B cell (primary cell): ENCODE measurements around the gene ZNF213. TPM values are rescaled to one million over a fixed set of nuclear protein-coding genes. Genes with fewer than 3 reads are reported as not detected.

Experiments used
- ATAC-seq: fragments of 200-7000 bp; cut with Tn5 transposase; one replicate; pipeline ENCODE4 v1.10.0; 2021; ENCODE audit warnings: low read depth, mild to moderate bottlenecking, moderate number of reproducible peaks, moderate library complexity
- CTCF ChIA-PET: fragments of 350-600 bp; sonication (Branson Sonifier 250); formaldehyde crosslinking; loops from one replicate; lab custom pipeline; 2021; ENCODE audit warnings: antibody characterized with exemption, inconsistent platforms; lab: Charles Lee
- POLR2A ChIA-PET: fragments of 350-600 bp; sonication (Branson Sonifier 250); formaldehyde crosslinking; loops from one replicate; lab custom pipeline; 2021; ENCODE audit warnings: antibody characterized with exemption; lab: Charles Lee
- DNase-seq: peaks from one replicate; pipeline ENCODE4 v3.0.0; 2013
- H2AFZ ChIP-seq: 2 replicates; pipeline ENCODE4 v1.6.1; 2012; ENCODE audit warnings: mild to moderate bottlenecking, low read depth, low read length; ENCODE audit not compliant: insufficient read depth, poor library complexity, severe bottlenecking
- H3K27ac ChIP-seq, 2 donors: 1 replicate in 1 of 2; 2 replicates in 1 of 2; pipeline ENCODE4 v1.5.1; 2012 to 2013; ENCODE audit warnings: low read length in 2 of 2, mild to moderate bottlenecking in 2 of 2, moderate library complexity in 1 of 2
- H3K27me3 ChIP-seq, 4 experiments: fragments of 200-600 bp in 1 of 4; sonication (generic) in 1 of 4; replicated peaks in 1 of 4; 1 replicate in 2 of 4; 2 replicates in 2 of 4; pipeline versions ENCODE4 v1.6.1 to v1.7.0; 2013 to 2016; ENCODE audit warnings: low read length in 3 of 4, mild to moderate bottlenecking in 2 of 4, mixed read lengths in 1 of 4, moderate library complexity in 1 of 4; ENCODE audit not compliant: insufficient read depth in 4 of 4, control insufficient read depth in 3 of 4; ENCODE audit errors: control extremely low read depth in 1 of 4
- H3K36me3 ChIP-seq, 2 experiments: replicated peaks in 1 of 2; 1 replicate in 1 of 2; 2 replicates in 1 of 2; pipeline versions ENCODE4 v1.6.1 to v1.7.1; 2013; ENCODE audit warnings: low read length in 1 of 2; ENCODE audit not compliant: insufficient read depth in 2 of 2, control insufficient read depth in 1 of 2; ENCODE audit errors: control extremely low read depth in 1 of 2, extremely low read depth in 1 of 2
- H3K4me1 ChIP-seq, 2 donors: fragments of 200-600 bp in 1 of 2; sonication (generic) in 1 of 2; 1 replicate in 1 of 2; 2 replicates in 1 of 2; pipeline versions ENCODE4 v1.5.1 to v1.6.1; 2013 to 2017; ENCODE audit warnings: low read length in 2 of 2; ENCODE audit not compliant: control insufficient read depth in 2 of 2, insufficient read depth in 2 of 2
- H3K4me2 ChIP-seq: replicated peaks from 2 replicates; pipeline ENCODE3; 2012; ENCODE audit warnings: mild to moderate bottlenecking, low read depth, low read length; ENCODE audit not compliant: poor library complexity, severe bottlenecking
- H3K4me3 ChIP-seq, 5 experiments: fragments of 200-600 bp in 1 of 5; sonication (generic) in 1 of 5; 1 replicate in 3 of 5; 2 replicates in 2 of 5; pipeline versions ENCODE4 v1.5.1 to v1.7.0; 2011 to 2016; ENCODE audit warnings: low read length in 4 of 5, mild to moderate bottlenecking in 4 of 5, low read depth in 2 of 5, control low read depth in 1 of 5, moderate library complexity in 1 of 5; ENCODE audit not compliant: insufficient read depth in 1 of 5; ENCODE audit errors: control extremely low read depth in 1 of 5, extremely low read depth in 1 of 5
- H3K79me2 ChIP-seq: fragments of 200-600 bp; sonication (generic); one replicate; pipeline ENCODE4 v1.6.0; 2016; ENCODE audit warnings: low read length; ENCODE audit not compliant: control insufficient read depth, insufficient read depth
- H3K9ac ChIP-seq: fragments of 200-600 bp; sonication (generic); 2 replicates; pipeline ENCODE4 v1.6.1; 2017; ENCODE audit warnings: mild to moderate bottlenecking, low read length, moderate library complexity
- H3K9me3 ChIP-seq, 3 donors: one replicate each; pipeline versions ENCODE4 v1.6.1 to v1.7.1; 2013; ENCODE audit warnings: low read length in 2 of 3; ENCODE audit not compliant: control insufficient read depth in 2 of 3, insufficient read depth in 1 of 3; ENCODE audit errors: control extremely low read depth in 1 of 3
- H4K20me1 ChIP-seq: 2 replicates; pipeline ENCODE4 v1.6.0; 2012; ENCODE audit warnings: mild to moderate bottlenecking, low read length; ENCODE audit not compliant: insufficient read depth, control insufficient read depth, poor library complexity, severe bottlenecking
- H3K27ac Mint-ChIP-seq: one replicate; pipeline ENCODE4 v1.8.0; 2021; ENCODE audit warnings: mixed read lengths
- H3K27me3 Mint-ChIP-seq: one replicate; pipeline ENCODE4 v1.8.0; 2021; ENCODE audit warnings: mixed read lengths
- H3K4me1 Mint-ChIP-seq: one replicate; pipeline ENCODE4 v1.8.0; 2021; ENCODE audit warnings: mixed read lengths
- H3K4me3 Mint-ChIP-seq: one replicate; pipeline ENCODE4 v1.8.0; 2021; ENCODE audit warnings: mixed read lengths
- H3K9me3 Mint-ChIP-seq: one replicate; pipeline ENCODE4 v1.8.0; 2022; ENCODE audit warnings: mixed read lengths; ENCODE audit not compliant: insufficient read depth
- CTCF ChIP-seq: fragments of 200-600 bp; IDR thresholded peaks from one replicate; pipeline ENCODE4 v1.8.0; 2022; ENCODE audit warnings: antibody characterized with exemption, mild to moderate bottlenecking
- EZH2 ChIP-seq: IDR thresholded peaks from 2 replicates; pipeline ENCODE4 v1.6.1; 2012; ENCODE audit warnings: borderline replicate concordance, low read depth, mild to moderate bottlenecking, moderate library complexity, low read length; ENCODE audit not compliant: insufficient read depth, poor library complexity, severe bottlenecking
- WGBS: methylation state at CpG from one replicate; pipeline ENCODE4 v1.1.5; 2013; ENCODE audit warnings: missing lambda C conversion rate; ENCODE audit not compliant: insufficient coverage; 5-methylcytosine and 5-hydroxymethylcytosine counted together
- intact Hi-C: fragments of 100-400 bp; cut with micrococcal nuclease; formaldehyde crosslinking; loops from one replicate; pipeline ENCODE4 v1.10.0; 2022
- polyA plus RNA-seq: library from polyadenylated mRNA; depleted of rRNA; stranded (reverse); fragments of >200 nt; gene quantifications from 2 replicates; pipeline ENCODE4 v1.2.3, GENCODE V29; 2012
- total RNA-seq, 2 donors: library from RNA; stranded (reverse); fragments of 120-200 nt in 1 of 2; gene quantifications; 1 replicate in 1 of 2; 2 replicates in 1 of 2; pipeline versions ENCODE4 v1.2.3 to v1.2.4, GENCODE V29; 2013 to 2022

Gene ZNF213
- total and polyA plus RNA-seq, 2 donors (not counting 1 experiment from before 2014, with no cell fraction given) = 1.4 to 7.2 TPM

- peaks cover 46% of the 10 kb centered on the region for H3K4me1 Mint-ChIP-seq
- 4% methylated on average over 32 of the region's 51 CpGs for WGBS
- peak within 1 kb of the TSS in 2 of 5 experiments; percentile 1 to 11 for H3K4me3 ChIP-seq
Observed at GRCh38 chr16:3187798-3188674, 53.2 kb downstream of the ZNF213 start, which contains the start of gene OR1F1. Gene OR1F1, plus strand, starts transcription at chr16:3188204.

More at GRCh38 chr16:3187798-3188674, 53.2 kb downstream of the ZNF213 start, which contains the start of gene OR1F1:
- Histone ChIP-seq H3K4me2 (peak within 1 kb of the TSS; percentile 60), H3K9me3 (peaks cover 0 to 83% (median 11%) of the 10 kb centered on the region in 3 donors), H2AFZ (peak within 1 kb of the TSS; percentile 19), H3K9ac (no peak within 1 kb of the TSS), H3K27ac (no peak within 1 kb of the TSS), H3K36me3 (no peaks in the 10 kb centered on the region), H3K79me2 (no peaks in the 10 kb centered on the region), H3K4me1 (peaks cover 35 to 38% of the 10 kb centered on the region in 2 donors), H3K27me3 (peaks cover 0 to 96% (median 73%) of the 10 kb centered on the region in 4 experiments), H4K20me1 (no peaks in the 10 kb centered on the region)
- no peaks in the 10 kb centered on the region for H3K9me3 Mint-ChIP-seq
- peak within 1 kb of the TSS; percentile 73 for H3K4me3 Mint-ChIP-seq
- TF ChIP-seq CTCF = no peak
- no peak for TF ChIP-seq EZH2
- DNase-seq = peak; percentile 40
- intact Hi-C loops = loop anchor here (2.0 kb wide), 1 partner anchor 13 kb away; no protein-coding TSS in a partner anchor
- ATAC-seq = no peak
- CTCF ChIA-PET = no interaction called here
- peaks cover 72% of the 10 kb centered on the region for H3K27me3 Mint-ChIP-seq
- peak within 1 kb of the TSS; percentile 46 for H3K27ac Mint-ChIP-seq
- POLR2A ChIA-PET = no interaction called here
